Gastroesophageal sphincter (tissue), 3 donors: ENCODE results near the gene SSU72.

Experiments
- CTCF ChIP-seq, 4 experiments: fragments of 200-600 bp in 2 of 4; fragments of 450-650 bp in 2 of 4; sonication (generic) in 1 of 4; IDR thresholded peaks; one replicate each; pipeline ENCODE4 v1.5.1; 2017 to 2019; ENCODE audit warnings: antibody characterized with exemption in 4 of 4, mild to moderate bottlenecking in 2 of 4, moderate library complexity in 2 of 4
- POLR2A ChIP-seq, 2 donors: fragments of 450-650 bp; IDR thresholded peaks; one replicate each; pipeline ENCODE4 v1.6.1; 2017; ENCODE audit warnings: antibody characterized with exemption in 2 of 2, mild to moderate bottlenecking in 2 of 2, moderate library complexity in 1 of 2
- POLR2AphosphoS5 ChIP-seq: sonication (generic); formaldehyde crosslinking; IDR thresholded peaks from one replicate; pipeline ENCODE4 v1.6.1; 2017; ENCODE audit warnings: antibody characterized with exemption

GRCh38 chr1:1556505-1556904 is 18.2 kb downstream of the SSU72 start:
- TF ChIP-seq POLR2A (IDR thresholded peaks at IDR 0.05) = no peak
- no peak for TF ChIP-seq CTCF (IDR thresholded peaks at IDR 0.05)
- no peak for TF ChIP-seq POLR2AphosphoS5
